ENCODE data around the gene DNM1. TPM values are rescaled to one million over a fixed set of nuclear protein-coding genes. Genes with fewer than 3 reads are reported as not detected.

Gene DNM1
- total RNA-seq, 4 donors from 2014 or later = 1.3 to 9.7 (median 1.6) TPM

- H3K4me3 ChIP-seq = no peak overlapping the region
- no peaks in the 10 kb centered on the region for H3K27me3 ChIP-seq
- no peak for TF ChIP-seq POLR2A (IDR thresholded peaks at IDR 0.05)
- TF ChIP-seq CTCF (IDR thresholded peaks at IDR 0.05) = no peak
- no peaks in the 10 kb centered on the region for H3K4me1 ChIP-seq
- DNase-seq = no peak
- intact Hi-C loops (cut with DNase I) = no loop called here
- no peaks in the 10 kb centered on the region for H3K9me3 ChIP-seq
- no peaks in the 10 kb centered on the region for H3K36me3 ChIP-seq
- WGBS, 2 donors = 86 to 88% methylated on average over 15 to 21 of the region's 28 CpGs
- no peak overlapping the region for H3K27ac ChIP-seq
These were observed 30.7 kb downstream of the DNM1 start for GRCh38 chr9:128233817-128234406.

GRCh38 chr9:128242124-128242523 is 38.9 kb downstream of the DNM1 start:
- TF ChIP-seq POLR2A (IDR thresholded peaks at IDR 0.05) (no peak), CTCF (IDR thresholded peaks at IDR 0.05) (no peak)
- Histone ChIP-seq H3K4me1 (peaks cover 10 to 34% (median 14%) of the 10 kb centered on the region in 3 donors), H3K36me3 (no peaks in the 10 kb centered on the region), H3K27ac (peak overlapping the region in 3 of 4 donors; percentile 55 to 89 (median 80)), H3K27me3 (peaks cover 0 to 25% (median 0%) of the 10 kb centered on the region in 4 donors), H3K9me3 (no peaks in the 10 kb centered on the region), H3K4me3 (no peak overlapping the region)
- 57% methylated on average over 3 of the region's 4 CpGs; no CpG with 5 or more reads in 1 of the 2 donors for WGBS, 2 donors
- DNase-seq = no peak
- intact Hi-C loops (cut with DNase I) = no loop called here

- intact Hi-C loops (cut with DNase I) = no loop called here
These were observed 39.6 kb downstream of the DNM1 start for GRCh38 chr9:128242828-128243214.

GRCh38 chr9:128243215-128244018 is 40.2 kb downstream of the DNM1 start:
- Histone ChIP-seq H3K4me1 (peaks cover 10 to 34% (median 14%) of the 10 kb centered on the region in 3 donors), H3K9me3 (no peaks in the 10 kb centered on the region), H3K27ac (peak overlapping the region; percentile 51 to 89 (median 68)), H3K36me3 (no peaks in the 10 kb centered on the region), H3K4me3 (peak overlapping the region in 2 of 4 donors; percentile 9 to 57), H3K27me3 (peaks cover 0 to 25% (median 0%) of the 10 kb centered on the region in 4 donors)
- TF ChIP-seq CTCF (IDR thresholded peaks at IDR 0.05) = no peak
- no peak for TF ChIP-seq POLR2A (IDR thresholded peaks at IDR 0.05)
- intact Hi-C loops (cut with DNase I) = no loop called here
- WGBS, 2 donors = 42 to 80% methylated on average over 1 to 4 of the region's 13 CpGs
- DNase-seq = no peak

More at GRCh38 chr9:128242828-128243214, 39.6 kb downstream of the DNM1 start:
- H3K4me1 ChIP-seq = peaks cover 10 to 34% (median 14%) of the 10 kb centered on the region in 3 donors
- no peaks in the 10 kb centered on the region for H3K36me3 ChIP-seq
- peak overlapping the region; percentile 51 to 89 (median 68) for H3K27ac ChIP-seq
- H3K9me3 ChIP-seq = no peaks in the 10 kb centered on the region
- DNase-seq = no peak
- peak overlapping the region in 1 of 4 donors; percentile 15 for H3K4me3 ChIP-seq
- no peak for TF ChIP-seq POLR2A (IDR thresholded peaks at IDR 0.05)
- TF ChIP-seq CTCF (IDR thresholded peaks at IDR 0.05) = no peak
- WGBS, 2 donors = 40% methylated on average over 1 of the region's 7 CpGs; no CpG with 5 or more reads in 1 of the 2 donors
- peaks cover 0 to 25% (median 0%) of the 10 kb centered on the region in 4 donors for H3K27me3 ChIP-seq
